OCI-M2 (cell line): ENCODE results near the gene GAB2.
"Not testable (repeated sequence)": the region's sequence is repeated elsewhere in the genome, so short reads cannot be mapped to it uniquely, and the experiment has no call there.

Source experiments
- DNase-seq: peaks from one replicate; lab custom pipeline; 2025; ENCODE audit not compliant: unreplicated experiment; lab: John Stamatoyannopoulos, UW

Gene GAB2

DNA sequence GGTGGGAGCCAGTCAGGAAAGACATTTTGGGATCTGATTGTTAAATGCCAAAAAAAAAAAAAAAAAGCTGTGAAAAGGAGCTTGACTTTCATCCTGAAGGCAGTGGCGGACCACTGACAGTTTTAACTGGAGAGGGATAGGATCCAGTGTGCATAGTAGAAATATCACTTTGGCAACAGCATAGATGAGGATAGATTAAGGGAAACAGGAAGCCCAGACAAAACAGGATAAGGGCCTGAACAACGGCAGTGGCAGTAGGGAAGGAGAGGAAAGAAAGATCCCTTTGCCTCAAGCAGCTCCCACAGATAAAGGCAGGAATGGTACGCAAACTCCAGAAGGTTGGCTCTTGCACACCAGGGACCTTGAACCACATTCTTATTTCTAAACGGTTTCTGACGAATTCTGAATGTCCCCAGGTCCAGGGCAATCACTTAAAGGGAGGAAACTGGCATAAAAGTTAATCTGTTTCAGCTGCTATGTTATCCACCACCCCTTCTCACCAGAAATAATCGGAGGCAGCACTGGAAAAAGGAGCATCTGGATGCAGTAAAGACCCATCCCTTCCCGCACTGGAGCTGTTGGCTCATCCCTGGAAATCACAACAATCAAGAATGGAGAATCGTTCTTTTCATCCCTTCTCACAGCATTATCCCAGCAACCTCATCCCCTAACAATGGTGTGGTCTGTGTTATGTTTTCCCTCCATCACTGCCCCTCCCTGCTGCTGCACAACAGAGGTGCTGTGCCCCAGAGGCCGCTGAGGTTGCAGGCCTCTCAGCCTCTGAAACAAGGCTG, 99.1 kb downstream of the GAB2 start:
- DNase-seq = no peak

DNA sequence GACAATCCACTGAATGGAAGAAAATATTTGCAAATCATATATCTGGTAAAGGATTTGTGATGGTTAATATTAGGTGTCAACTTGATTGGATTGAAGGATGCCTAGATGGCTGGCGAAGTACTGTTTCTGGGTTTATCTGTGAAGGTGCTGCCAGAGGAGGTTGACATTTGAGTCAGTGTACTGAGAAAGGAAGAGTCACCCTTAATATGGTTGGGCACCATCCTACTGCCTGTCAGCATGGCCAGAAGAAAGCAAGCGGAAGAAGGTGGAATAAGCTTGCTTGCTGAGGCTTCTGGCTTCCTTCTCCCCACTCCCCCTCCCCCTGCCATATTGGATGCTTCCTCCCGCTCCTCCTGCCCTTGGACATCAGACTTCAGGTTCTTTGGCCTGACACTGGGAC, 101.9 kb downstream of the GAB2 start:
- no peak for DNase-seq

DNA sequence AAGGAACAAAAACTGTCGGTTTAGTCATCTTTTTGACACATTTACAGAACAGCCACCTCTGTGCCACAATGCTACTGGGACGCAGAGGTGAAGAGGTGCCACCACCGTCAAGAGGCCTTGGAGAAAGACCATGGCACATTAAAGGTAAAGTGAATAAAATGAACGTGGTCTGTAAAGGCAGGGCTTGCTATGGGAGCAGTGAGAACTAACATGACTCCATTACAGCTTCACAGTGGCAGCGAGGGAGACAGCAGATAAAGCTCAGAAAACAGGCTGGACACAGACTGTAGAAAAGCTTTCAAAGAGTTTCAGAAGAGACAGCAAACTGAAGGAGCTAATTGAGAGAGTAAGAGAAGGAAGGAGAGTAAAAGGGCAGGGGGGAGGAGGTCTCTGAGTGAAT, 102.9 kb downstream of the GAB2 start:
- DNase-seq = no peak

DNA sequence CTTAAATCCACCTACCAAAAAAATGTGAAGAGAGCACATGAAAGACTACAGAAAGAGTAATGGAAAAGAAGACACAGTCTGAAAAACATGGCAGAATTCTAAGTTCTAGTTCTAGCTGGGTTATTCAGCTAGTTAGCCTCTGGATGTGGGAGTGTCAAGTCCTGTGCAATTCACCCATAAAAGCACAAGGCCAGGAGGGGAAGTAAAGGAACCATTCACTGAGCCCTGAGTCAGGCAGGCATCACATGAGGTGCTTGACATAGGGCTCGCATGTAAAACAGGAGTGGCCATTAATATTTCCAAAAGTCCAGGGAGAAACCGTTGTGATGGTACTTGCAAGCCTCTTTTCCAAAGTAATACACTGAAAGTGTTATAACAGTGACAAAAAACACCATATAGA, 103.7 kb downstream of the GAB2 start:
- DNase-seq = no peak

DNA sequence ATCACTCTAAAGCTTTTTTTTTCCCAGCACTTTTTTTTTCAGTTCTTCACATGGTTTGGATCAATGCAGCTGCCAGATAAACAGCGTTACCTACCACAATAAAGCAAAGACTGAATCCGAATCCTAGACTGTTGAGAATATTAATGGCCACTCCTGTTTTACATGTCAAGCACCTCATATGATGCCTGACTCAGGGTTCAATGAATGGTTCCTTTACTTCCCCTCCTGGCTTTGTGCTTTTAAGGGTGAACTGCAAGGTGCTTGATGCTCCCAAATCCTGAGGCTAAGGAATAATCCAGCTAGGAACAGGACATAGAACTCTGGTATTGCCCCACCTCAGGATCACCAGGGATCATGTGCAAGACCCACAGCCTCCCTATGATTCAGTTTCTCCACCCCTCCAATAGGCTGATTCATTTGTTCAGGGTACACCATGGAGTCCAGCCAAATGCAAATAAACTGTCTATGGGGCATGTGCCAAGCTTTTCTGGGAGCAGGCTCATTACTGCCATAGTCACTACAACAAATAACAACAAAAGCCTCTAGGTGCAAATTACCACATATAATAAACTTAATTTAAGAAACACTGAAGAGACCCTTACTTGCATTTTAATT, 104.3 kb downstream of the GAB2 start:
- no peak for DNase-seq

DNA sequence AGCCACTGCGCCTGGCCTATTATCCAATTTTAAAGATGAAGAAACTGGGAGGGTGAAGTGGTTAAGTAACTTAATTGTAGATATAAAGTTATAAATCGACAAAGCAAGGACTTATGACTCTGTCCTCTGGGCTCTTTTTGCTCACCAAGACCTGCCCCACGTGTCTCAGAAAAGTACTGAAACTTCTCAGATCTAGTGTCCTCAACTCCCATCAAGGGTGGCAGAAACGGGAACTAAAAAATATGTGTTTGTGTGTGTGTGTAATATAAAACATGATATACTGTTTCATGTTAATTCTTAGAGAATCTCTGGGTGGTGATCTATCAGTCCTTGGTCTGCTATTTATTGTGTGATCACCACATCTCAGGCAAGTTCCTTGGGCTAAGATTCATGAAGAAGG, 104.9 kb downstream of the GAB2 start:
- no peak for DNase-seq

DNA sequence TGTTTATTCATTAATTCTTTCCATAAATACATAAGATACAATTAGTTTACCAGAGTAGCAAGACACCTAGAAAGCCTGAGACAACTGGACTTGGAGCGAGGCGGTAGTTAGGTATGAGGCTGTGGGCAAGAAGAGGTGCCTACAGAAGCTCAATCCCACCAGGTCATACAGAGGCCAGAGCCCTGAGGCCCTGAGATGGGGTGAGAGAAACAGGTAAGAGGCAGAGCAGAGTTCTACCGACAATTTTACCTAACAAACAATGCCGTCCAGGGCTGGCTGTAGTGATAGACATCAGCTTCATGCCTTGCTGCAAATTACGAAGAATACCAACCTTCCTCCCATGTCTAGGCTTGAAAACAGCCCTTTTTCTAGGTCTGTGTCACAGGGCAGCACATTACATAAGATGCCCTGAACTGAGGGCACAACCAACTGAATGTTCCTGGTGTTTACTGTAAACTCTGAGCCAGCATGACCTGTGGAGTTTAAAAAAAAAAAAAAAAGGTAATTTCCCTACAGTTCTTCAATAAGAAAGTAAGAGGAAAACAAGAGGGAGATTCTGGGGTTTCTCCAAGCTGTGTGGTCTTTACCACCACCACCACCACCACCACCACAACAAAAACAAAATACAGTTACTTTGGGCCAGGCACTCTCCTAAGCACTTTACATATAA, 105.8 kb downstream of the GAB2 start:
- no peak for DNase-seq

DNA sequence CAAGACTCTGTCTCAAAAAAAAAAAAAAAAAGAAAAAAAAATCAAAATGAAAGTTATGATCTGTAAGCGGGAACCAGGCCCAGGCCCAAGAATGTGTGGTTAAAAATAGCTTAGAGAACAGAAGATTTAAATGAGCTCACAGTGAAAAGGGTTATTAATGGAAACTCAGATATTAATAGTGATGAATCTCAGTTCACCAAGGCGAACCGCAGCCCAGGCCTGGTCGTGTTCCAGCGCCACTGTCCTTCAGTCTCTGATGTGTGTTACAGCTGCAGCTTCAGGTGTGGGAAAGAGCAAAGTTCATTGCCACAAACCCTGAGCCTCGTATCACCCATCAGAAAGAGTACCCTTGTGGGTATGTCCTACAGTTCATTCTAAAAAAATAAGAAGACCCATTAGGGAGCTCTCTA, 107.1 kb downstream of the GAB2 start:
- no peak for DNase-seq

DNA sequence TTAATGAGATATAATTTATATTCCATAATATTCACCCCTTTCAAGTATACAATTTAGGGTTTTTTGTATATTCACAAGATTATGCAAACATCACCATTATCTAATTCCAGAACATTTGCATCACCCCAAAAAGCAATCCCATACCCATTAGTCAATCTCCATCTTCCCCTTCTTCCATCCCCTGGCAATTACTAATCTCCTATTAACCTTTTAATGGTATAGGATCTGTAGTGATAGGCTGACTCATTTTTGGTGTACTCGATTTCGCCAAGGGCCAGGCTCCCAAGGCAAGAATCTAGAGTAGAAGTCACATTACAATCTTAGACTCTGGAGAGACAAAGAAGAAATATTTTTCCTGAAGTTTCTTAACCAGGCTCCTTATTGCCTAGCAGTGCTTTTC, 113.4 kb downstream of the GAB2 start:
- DNase-seq = no peak

DNA sequence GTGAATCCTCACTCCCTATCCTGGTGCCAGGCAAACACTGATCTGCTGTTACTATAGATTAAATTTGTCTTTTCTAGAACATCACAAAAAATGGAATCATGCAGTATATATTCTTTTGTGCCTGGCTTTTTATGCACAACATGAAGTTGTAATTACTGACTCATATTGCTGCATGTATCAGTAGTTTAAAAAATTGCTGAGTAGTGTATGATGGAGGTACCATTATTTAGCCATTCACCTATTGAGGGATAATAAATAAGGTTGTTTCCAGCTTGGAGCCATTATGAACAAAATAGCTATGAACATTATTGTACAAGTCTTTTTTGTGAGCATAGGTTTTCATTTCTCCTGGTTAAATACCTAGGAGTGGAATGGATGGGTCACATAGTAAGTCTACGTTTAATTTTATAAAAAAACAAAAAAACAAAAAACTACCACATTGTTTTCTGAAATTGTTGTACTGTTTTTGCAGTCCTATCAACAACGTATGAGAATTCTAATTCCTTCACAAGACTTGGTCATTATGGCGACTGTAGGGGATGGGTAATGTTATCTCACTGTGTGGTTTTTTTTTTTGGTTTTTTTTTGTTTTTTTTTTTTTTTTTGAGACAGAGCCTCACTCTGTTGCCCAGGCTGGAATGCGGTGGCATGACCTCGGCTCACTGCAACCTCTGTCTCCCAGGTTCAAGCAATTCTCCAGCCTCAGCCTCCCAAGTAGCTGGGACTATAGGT, 117.3 kb downstream of the GAB2 start:
- DNase-seq = no peak

DNA sequence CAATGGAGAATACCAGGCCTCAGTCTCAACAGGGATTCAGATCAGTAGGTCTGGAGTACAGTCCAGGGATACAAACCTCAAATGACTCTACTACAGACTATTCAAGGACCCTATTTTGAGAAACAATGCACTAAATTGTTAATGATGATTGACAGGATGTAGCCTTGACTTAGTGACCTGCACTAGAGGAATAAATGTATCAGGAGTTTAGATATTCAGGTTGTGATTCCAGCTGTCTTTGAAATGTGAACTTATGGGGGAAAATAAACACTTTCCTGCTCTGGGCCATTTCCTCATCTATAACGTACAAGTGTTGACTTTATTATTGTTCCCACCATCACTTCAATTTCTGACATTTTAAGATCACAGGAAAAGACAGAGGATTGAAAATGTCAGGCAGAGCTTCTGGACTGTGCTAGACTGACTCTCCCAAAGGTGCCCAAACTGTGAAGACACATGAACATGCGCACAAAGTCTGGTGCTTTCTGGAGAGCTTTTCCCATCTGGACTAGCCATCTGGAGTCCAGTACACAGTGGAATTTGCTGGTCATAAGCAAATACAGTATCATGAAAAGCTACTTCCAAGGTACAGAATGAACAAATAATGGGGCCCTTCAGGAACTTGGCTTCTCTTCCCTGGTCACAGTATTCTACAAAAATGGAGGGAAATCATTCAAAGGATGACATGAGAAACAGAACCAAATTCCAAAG, 118.5 kb downstream of the GAB2 start:
- DNase-seq = no peak

DNA sequence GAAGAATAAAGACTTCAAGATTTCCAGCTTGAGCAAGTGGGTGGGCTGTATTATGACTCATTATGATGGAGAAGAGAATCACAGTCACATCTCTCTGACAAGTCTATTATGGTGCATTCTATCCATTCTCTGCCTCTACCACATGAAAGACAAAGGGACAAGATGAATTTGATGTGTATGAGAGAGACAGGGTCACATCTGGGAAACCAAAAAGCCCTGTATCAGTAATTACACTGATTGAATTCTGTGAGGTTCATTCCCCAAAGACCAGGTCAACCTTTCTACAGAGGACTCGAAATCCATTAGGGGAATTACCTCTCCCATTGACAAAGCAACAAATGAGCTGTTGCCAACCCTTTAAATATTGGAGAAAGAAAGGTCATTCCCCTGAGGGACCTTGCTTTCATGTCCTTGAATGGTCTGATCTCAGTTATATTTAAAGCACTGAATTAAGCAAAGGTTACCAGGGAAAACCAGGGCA, 119.3 kb downstream of the GAB2 start:
- no peak for DNase-seq

DNA sequence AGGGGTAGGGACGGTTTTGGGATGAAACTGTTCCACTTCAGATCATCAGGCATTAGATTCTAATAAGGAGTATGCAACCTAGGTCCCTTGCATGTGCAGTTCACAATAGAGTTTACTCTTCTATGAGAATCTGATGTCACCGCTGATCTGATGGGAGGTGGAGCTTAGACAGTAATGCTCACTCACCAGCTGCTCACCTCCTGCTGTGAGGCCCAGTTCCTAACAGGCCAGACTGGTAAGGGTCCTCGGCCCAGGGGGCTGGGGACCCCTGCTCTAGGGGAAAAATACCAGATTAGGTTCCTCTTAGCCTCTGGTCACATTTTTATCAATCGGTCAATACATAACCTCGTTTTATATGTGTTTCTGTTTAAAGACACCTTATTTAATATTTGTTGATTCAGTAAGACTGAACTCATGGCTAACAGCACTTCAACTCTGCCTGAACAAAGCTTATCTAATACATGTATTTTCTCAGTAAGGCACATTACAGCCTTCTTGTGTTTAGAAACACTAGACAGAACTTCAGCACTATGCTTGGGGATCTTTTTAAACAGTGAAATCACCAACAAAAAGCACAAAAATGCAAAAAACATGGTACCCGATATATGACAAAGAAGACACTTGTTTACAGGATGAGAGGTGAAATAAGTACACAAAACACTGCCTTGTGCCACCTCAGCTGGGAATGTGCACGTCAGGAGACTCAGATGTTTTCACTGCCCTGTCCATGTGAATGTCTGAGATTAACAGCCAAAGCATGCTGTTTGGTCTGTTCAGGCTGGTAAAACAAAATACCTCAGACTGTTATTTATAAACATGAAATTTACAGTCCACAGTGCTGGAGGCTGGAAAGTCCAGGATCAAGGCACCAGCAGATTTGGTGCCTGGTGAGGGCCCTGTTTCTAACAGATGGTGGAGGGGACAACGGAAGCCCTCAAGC, 121.4 kb downstream of the GAB2 start:
- no peak for DNase-seq

DNA sequence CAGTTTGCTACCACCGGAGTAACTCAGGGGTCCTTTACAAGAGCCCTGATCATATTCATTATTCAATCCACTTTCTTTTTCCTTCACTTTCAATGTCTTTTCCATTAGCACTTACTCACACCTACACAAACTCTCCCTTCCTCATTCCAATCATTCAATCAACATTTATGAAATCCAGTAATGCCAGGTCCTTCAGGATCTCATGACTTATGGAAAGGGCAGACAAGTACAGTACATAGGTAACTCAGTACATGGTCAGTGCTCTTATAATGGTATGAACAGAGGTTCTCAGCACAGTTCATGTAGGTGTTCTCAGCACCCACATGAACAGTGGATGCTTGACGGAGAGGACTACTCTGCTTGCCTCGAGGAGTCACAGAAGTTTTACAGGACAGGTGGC, 122.3 kb downstream of the GAB2 start:
- no peak for DNase-seq

DNA sequence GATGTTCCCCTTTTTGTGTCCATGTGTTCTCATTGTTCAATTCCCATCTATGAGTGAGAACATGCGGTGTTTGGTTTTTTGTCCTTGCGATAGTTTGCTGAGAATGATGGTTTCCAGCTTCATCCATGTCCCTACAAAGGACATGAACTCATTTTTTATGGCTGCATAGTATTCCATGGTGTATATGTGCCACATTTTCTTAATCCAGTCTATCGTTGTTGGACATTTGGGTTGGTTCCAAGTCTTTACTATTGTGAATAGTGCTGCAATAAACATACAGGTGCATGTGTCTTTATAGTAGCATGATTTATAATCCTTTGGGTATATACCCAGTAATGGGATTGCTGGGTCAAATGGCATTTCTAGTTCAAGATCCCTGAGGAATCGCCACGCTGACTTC, 123.5 kb downstream of the GAB2 start:
- DNase-seq = not testable (repeated sequence)

DNA sequence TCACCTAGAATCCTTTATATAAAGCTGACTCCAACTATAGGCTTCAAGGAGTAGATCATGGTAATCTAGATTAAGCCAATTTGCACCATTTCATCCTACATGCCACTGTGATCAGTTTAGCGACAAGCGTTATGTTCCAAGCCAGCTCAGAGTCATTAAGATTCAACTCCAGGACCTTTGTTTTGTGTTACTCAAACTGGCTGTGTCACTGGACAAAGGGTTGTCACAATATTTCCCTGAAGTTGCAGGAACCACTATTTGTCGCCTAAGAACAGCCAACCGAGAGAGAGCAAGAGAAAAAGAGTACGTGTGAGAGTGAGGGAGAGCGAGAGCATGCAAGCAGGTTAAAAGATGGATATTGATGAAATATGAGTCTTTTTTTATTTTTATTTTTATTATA, 124.1 kb downstream of the GAB2 start:
- no peak for DNase-seq

DNA sequence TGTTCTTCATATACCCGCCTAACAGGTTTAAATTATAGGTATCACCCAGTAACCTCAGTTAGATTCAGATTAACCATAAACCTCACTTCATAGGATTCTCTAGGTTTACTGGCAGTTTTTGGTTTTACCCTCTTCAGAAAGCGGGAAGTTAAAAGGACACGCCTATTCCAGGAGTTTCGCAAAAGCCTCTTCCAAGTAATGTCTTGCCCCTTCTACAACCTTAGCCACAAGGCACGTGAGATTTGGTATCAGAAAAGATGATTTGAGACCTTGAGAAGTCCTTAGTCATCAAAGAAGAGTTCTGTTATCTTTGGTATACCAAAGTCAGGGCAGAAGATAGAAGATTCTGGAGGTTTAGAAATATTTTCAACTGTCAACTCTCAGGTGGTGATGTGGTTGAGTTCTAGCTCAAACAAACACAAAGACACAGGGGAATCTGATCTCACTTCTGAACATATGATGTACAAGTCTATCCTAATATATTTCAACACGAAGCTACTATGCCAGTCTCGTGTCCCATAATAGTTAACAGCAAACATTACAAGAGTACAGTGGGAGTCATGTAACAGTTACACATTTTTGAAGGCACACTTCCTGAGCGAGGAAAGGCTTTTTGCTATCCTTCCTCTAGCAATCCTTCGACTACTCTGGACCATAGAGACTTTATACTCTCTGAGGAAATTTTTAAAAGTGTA, 125.4 kb downstream of the GAB2 start:
- no peak for DNase-seq

DNA sequence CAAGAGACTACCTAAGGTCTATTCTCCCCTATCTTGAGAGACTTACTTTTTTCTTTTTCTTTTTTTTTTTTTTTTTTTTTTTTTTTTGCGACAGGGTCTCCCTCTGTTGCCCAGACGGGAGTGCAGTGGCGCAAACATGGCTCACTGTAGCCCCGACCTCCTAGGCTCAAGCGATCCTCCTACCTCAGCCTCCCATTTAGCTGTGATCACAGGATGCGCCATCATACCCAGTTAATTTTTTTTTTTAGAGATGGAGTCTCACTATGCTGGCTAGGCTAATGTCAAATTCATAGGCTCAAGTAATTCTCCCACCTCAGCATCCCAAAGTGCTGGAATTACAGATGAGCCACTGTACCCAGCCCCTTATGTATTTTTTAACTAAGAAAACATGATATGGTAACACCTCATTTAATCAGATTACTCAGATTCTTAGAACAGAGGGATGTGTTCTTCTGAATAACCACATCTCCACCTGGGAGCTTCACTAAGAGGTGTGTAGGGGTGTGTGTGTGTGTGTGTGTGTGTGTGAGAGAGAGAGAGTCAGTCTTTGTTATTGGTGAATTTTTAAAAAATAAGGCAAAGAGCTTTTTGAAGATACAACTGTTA, 126.0 kb downstream of the GAB2 start:
- no peak for DNase-seq
